CD4-positive, alpha-beta T cell treated with Interleukin-4 for 4 hours (primary cell): ENCODE results near the gene TTC24.
A peak's percentile ranks its signal among the peaks of the same experiment; 100 is the strongest.
"Not testable (repeated sequence)": the region's sequence is repeated elsewhere in the genome, so short reads cannot be mapped to it uniquely, and the experiment has no call there.

Experiments
- DNase-seq: peaks from one replicate; pipeline ENCODE4 v3.0.0-alpha.2; 2020

Gene TTC24

GRCh38 chr1:156615946-156616345 lies 36.4 kb downstream of the TTC24 start:
- DNase-seq = no peak

DNA sequence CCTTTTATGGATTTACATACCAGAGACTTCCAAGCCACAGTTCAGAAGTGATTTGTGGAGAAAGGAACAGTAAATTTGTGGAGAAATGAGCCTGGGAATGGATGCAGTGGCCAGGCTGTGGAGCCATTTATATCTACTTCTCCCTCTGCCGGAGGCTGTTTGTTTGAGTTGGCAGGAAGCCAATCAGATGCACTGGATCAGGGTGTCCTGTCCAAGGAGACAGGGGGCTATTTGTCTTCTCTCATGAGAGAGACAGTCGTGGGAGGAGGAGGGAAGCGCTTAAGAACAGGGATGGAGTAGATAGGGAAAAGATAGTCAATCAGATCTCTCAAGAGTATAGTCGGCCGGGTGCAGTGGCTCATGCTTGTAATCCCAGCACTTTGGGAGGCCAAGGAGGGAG lies 36.9 kb downstream of the TTC24 start:
- DNase-seq = no peak

- DNase-seq = no peak
Measured at GRCh38 chr1:156618853-156619581, 39.5 kb downstream of the TTC24 start, which contains the start of gene HAPLN2. Gene HAPLN2 (plus strand): TSS chr1:156619415. CDS start chr1:156623491, 4,076 bp downstream.

- no peak for DNase-seq
Measured at GRCh38 chr1:156619582-156619955, 40.0 kb downstream of the TTC24 start.

GRCh38 chr1:156622581-156623297 lies 43.2 kb downstream of the TTC24 start:
- DNase-seq = no peak

- DNase-seq = no peak
Measured at GRCh38 chr1:156623946-156624813, 44.7 kb downstream of the TTC24 start.

DNA sequence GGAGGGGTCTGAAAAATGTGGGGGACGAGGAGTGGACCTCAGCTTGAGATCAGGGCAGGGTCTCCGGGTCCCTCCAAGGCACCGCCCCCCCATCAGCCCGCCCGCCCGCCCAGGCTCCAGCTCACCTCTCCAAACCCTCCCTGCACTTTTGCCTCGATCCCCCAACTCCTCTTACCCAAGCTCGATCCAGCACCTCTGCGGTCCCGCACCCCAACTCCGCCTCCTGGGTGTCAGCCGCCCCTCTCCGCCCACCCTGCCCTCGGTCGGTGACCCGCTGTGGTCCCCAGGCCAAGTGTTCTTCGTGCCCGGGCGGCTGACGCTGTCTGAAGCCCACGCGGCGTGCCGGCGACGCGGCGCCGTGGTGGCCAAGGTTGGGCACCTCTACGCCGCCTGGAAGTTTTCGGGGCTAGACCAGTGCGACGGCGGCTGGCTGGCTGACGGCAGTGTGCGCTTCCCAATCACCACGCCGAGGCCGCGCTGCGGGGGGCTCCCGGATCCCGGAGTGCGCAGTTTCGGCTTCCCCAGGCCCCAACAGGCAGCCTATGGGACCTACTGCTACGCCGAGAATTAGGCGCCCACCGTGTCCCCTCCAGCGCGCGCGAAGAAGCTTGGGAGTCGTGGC lies 45.4 kb downstream of the TTC24 start:
- no peak for DNase-seq

DNA sequence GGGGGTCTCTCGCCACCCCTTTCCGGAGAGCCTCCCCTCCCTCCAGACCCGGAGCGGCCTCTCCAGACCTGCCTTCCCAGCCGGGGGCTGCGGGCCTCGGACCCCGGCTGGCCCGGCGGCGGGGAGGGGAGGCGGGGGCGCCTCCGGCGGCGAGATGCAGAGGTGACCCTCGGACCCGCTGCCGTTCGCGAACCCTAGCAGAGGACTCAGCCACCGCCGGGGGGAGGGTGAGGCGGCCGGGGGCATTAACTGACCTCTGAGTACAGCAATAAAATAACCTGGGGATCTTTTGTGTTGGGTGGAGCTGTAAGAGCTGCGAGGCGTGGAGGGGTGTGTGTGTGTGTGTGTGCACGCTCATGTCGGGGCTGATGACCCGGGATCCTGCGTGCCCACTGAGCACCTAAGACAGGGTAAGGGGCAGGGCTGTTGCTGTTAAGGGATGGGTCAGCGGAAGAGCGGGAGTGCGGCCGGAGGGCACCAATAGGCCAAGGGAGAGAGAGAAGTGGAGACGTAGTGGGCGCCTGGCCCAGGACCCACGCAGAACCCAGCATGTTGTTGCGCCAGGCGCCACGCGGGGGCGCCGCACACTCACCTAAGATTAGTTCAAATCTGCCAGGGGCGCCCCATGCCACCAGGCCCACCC lies 46.0 kb downstream of the TTC24 start:
- DNase-seq = peak; percentile 30

GRCh38 chr1:156626079-156626438 lies 46.5 kb downstream of the TTC24 start:
- DNase-seq = no peak

- peak; percentile 25 for DNase-seq
Measured at GRCh38 chr1:156627313-156627880, 47.9 kb downstream of the TTC24 start.

DNA sequence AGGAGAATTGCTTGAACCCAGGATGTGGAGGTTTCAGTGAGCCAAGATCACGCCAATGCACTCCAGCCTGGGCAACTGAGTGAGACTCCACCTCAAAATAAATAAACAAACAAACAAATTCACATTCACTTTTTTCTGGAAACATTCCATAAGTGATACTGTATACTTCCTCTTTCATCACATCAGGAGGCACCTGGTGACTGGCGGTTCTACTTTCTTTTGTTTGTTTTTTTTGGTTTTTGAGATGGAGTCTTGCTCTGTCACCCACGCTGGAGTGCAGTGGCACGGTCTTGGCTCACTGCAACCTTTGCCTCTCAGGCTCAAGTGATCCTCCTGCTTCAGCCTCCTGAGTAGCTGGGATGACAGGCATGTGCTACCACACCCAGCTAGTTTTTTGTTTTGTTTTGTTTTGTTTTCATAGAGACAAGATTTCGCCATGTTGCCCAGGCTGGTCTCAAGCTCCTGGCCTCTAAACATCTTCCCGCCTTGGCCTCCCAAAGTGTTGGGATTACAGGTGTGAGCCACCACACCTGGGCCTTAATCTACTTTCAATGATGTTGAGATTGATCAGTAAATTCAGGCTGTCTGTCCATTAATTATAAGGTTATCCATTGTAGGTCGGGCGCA lies 50.4 kb downstream of the TTC24 start:
- no peak for DNase-seq

DNA sequence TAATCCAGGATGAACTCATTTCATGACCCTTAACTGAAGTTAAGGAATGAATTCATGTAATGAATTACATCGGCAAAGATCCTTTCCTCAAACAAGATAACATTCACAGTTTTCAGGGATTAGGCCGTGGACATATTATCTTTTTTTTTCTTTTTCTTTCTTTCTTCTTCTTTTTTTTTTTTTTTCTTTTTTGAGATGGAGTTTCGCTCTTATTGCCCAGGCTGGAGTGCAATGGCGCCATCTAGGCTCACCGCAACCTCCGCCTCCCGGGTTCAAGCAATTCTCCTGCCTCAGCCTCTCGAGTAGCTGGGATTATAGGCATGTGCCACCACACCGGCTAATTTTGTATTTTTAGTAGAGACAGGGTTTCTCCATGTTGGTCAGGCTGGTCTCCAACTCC lies 51.6 kb downstream of the TTC24 start:
- DNase-seq = not testable (repeated sequence)

DNA sequence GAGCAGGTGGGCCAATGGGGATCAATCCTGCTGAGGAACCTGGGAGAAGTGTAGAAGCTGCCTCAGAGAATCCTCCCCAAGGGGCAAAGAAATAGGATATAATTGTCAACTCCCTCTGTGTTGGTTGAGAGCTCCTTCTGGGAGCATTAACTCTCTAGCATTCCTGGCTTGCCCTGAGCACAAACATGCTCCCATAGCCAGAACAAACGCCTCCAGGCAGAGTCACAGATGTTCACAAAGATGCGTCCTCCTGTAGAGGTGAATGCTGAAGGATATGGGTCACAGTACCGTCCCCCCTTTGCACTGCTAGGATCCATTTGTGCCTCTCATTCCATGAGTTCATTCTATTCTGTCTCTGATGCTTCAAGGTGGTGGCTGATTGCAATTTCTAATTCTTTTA lies 52.8 kb downstream of the TTC24 start:
- no peak for DNase-seq
